Neuronal stem cell (in vitro differentiated cells): ENCODE measurements around the gene ELANE. TPM values are rescaled to one million over a fixed set of nuclear protein-coding genes. Genes with fewer than 3 reads are reported as not detected.

Experiments
- DNase-seq: peaks from one replicate; pipeline ENCODE4 v3.0.0-alpha.2; 2013; ENCODE audit warnings: low spot score
- H2AFZ ChIP-seq: one replicate; pipeline ENCODE4 v1.6.1; 2013; ENCODE audit warnings: mild to moderate bottlenecking, low read length, inconsistent platforms
- H2AK5ac ChIP-seq: 2 replicates; pipeline ENCODE4 v1.6.1; 2013; ENCODE audit warnings: low read depth, mild to moderate bottlenecking, inconsistent platforms, low read length, moderate library complexity, mixed read lengths
- H2BK120ac ChIP-seq: 2 replicates; pipeline ENCODE4 v1.6.1; 2013; ENCODE audit warnings: low read depth, mild to moderate bottlenecking, inconsistent platforms, low read length, moderate library complexity, mixed read lengths
- H2BK12ac ChIP-seq: one replicate; pipeline ENCODE4 v1.6.1; 2013; ENCODE audit warnings: low read length, inconsistent platforms
- H2BK15ac ChIP-seq: 2 replicates; pipeline ENCODE4 v1.6.1; 2013; ENCODE audit warnings: mild to moderate bottlenecking, low read length, inconsistent platforms, mixed read lengths
- H2BK5ac ChIP-seq: one replicate; pipeline ENCODE4 v1.6.1; 2013; ENCODE audit warnings: inconsistent platforms, mild to moderate bottlenecking, low read length, moderate library complexity
- H3K14ac ChIP-seq: one replicate; pipeline ENCODE4 v1.6.1; 2013; ENCODE audit warnings: low read length, inconsistent platforms
- H3K18ac ChIP-seq: 2 replicates; pipeline ENCODE4 v1.6.1; 2013; ENCODE audit warnings: low read length, inconsistent platforms
- H3K23ac ChIP-seq: 2 replicates; pipeline ENCODE4 v1.6.1; 2013; ENCODE audit warnings: low read depth, mild to moderate bottlenecking, mixed read lengths, low read length, inconsistent platforms; ENCODE audit not compliant: poor library complexity
- H3K27ac ChIP-seq: replicated peaks from 3 replicates; pipeline ENCODE4 v1.5.1; 2013; ENCODE audit warnings: low read length, inconsistent platforms
- H3K27me3 ChIP-seq, 3 experiments: 2 replicates each; pipeline ENCODE4 v1.6.1; 2013; ENCODE audit warnings: low read length in 3 of 3, mild to moderate bottlenecking in 2 of 3, inconsistent platforms in 1 of 3, low read depth in 1 of 3, mixed read lengths in 1 of 3, moderate library complexity in 1 of 3; ENCODE audit not compliant: control insufficient read depth in 3 of 3, insufficient read depth in 3 of 3
- H3K36me3 ChIP-seq, 2 donors: replicated peaks in 1 of 2; 2 replicates each; pipeline ENCODE4 v1.6.1; 2013; ENCODE audit warnings: low read length in 2 of 2; ENCODE audit not compliant: control insufficient read depth in 2 of 2, insufficient read depth in 2 of 2
- H3K4ac ChIP-seq: 2 replicates; pipeline ENCODE4 v1.6.1; 2013; ENCODE audit warnings: inconsistent platforms, mild to moderate bottlenecking, low read length, moderate library complexity
- H3K4me1 ChIP-seq, 2 donors: 1 replicate in 1 of 2; 2 replicates in 1 of 2; pipeline ENCODE4 v1.6.1; 2013; ENCODE audit warnings: low read length in 2 of 2, low read depth in 1 of 2; ENCODE audit not compliant: control insufficient read depth in 2 of 2, insufficient read depth in 1 of 2
- H3K4me2 ChIP-seq: one replicate; pipeline ENCODE4 v1.6.1; 2013; ENCODE audit warnings: mild to moderate bottlenecking, low read length, inconsistent platforms; ENCODE audit not compliant: insufficient read depth, poor library complexity, severe bottlenecking
- H3K4me3 ChIP-seq, 2 donors: 2 replicates each; pipeline ENCODE4 v1.5.1; 2013; ENCODE audit warnings: low read length in 2 of 2, mild to moderate bottlenecking in 2 of 2, inconsistent platforms in 1 of 2, moderate library complexity in 1 of 2
- H3K79me1 ChIP-seq: one replicate; pipeline ENCODE4 v1.6.1; 2013; ENCODE audit warnings: low read depth, mild to moderate bottlenecking, inconsistent platforms, low read length, moderate library complexity
- H3K9ac ChIP-seq: one replicate; pipeline ENCODE4 v1.6.1; 2013; ENCODE audit warnings: mild to moderate bottlenecking, low read depth, low read length, inconsistent platforms; ENCODE audit not compliant: poor library complexity
- H3K9me3 ChIP-seq, 2 donors: replicated peaks in 1 of 2; 2 replicates each; pipeline versions ENCODE3 to v1.6.1; 2013; ENCODE audit warnings: low read length in 2 of 2, mild to moderate bottlenecking in 2 of 2, inconsistent platforms in 1 of 2, low read depth in 1 of 2, mixed read lengths in 1 of 2, moderate library complexity in 1 of 2; ENCODE audit not compliant: control insufficient read depth in 2 of 2, insufficient read depth in 1 of 2
- H4K8ac ChIP-seq: one replicate; pipeline ENCODE4 v1.6.1; 2013; ENCODE audit warnings: low read depth, mild to moderate bottlenecking, inconsistent platforms, low read length, moderate library complexity
- H4K91ac ChIP-seq: one replicate; pipeline ENCODE4 v1.6.1; 2013; ENCODE audit warnings: low read length, low read depth, mild to moderate bottlenecking, inconsistent platforms; ENCODE audit not compliant: poor library complexity
- WGBS, 2 donors: extraction: QIAGEN DNeasy Blood & Tissue Kit; methylation state at CpG; one replicate each; pipeline ENCODE4 v1.1.7; 2013; ENCODE audit warnings: missing lambda C conversion rate in 2 of 2, mixed read lengths in 1 of 2; ENCODE audit not compliant: insufficient read length in 2 of 2, insufficient replicate concordance in 1 of 2; ENCODE audit errors: extremely low coverage in 2 of 2; 5-methylcytosine and 5-hydroxymethylcytosine counted together
- polyA plus RNA-seq, 2 experiments: library from polyadenylated mRNA; stranded (reverse); fragments of 200-250 nt; gene quantifications; one replicate each; pipeline ENCODE4 v1.2.3, GENCODE V29; 2013

ELANE gene
- polyA plus RNA-seq (2013, experiment 1 of 2): not detected
- polyA plus RNA-seq (2013, experiment 2 of 2): not detected

DNA sequence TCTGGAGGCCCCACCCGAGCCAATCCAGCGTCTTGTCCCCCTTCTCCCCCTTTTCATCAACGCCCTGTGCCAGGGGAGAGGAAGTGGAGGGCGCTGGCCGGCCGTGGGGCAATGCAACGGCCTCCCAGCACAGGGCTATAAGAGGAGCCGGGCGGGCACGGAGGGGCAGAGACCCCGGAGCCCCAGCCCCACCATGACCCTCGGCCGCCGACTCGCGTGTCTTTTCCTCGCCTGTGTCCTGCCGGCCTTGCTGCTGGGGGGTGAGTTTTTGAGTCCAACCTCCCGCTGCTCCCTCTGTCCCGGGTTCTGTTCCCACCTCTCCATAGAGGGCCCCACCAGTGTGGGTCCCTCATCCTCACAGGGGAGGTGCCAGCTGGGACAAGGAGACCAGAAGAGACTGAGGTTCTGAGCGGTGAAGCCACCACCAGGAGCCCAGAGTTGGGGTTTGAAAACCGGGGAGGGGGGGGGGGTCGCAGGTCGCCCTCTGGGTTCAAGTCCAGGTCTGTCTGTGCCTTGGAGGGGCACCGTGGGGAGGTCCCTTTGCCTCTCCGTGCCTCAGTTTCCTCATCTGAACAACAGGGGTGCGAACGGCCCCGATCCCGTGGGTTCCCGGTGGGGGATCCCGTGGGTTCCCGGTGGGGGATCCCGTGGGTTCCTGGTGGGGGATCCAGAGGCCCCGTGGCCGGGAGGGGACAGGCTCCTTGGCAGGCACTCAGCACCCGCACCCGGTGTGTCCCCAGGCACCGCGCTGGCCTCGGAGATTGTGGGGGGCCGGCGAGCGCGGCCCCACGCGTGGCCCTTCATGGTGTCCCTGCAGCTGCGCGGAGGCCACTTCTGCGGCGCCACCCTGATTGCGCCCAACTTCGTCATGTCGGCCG, at the start of gene ELANE:
ELANE (plus strand) TSS at position 168 of the 878 bp plus-strand sequence; CDS start at position 194, 26 bp downstream.
- no peak for DNase-seq
- Histone ChIP-seq H2BK15ac (peak within 1 kb of the TSS; percentile 58), H3K27ac (no peak within 1 kb of the TSS), H2AFZ (no peak within 1 kb of the TSS), H2AK5ac (peak within 1 kb of the TSS; percentile 90), H3K4me3 (no peak within 1 kb of the TSS), H3K9me3 (no peaks in the 10 kb centered on the region), H4K8ac (no peak within 1 kb of the TSS), H3K27me3 (peaks cover 0 to 12% (median 0%) of the 10 kb centered on the region in 3 experiments), H2BK12ac (peak within 1 kb of the TSS; percentile 41), H3K9ac (no peak within 1 kb of the TSS), H4K91ac (no peak within 1 kb of the TSS), H3K36me3 (no peaks in the 10 kb centered on the region), H2BK5ac (no peak within 1 kb of the TSS), H3K79me1 (no peaks in the 10 kb centered on the region), H3K4me2 (no peak within 1 kb of the TSS), H3K18ac (peak within 1 kb of the TSS; percentile 57), H3K4me1 (peaks cover 0 to 3% of the 10 kb centered on the region in 2 donors), H3K14ac (no peak within 1 kb of the TSS), H3K4ac (peak within 1 kb of the TSS; percentile 66), H3K23ac (no peak within 1 kb of the TSS), H2BK120ac (no peak within 1 kb of the TSS)
- no CpG with 5 or more reads among the region's 55 CpGs for WGBS, 2 donors

DNA sequence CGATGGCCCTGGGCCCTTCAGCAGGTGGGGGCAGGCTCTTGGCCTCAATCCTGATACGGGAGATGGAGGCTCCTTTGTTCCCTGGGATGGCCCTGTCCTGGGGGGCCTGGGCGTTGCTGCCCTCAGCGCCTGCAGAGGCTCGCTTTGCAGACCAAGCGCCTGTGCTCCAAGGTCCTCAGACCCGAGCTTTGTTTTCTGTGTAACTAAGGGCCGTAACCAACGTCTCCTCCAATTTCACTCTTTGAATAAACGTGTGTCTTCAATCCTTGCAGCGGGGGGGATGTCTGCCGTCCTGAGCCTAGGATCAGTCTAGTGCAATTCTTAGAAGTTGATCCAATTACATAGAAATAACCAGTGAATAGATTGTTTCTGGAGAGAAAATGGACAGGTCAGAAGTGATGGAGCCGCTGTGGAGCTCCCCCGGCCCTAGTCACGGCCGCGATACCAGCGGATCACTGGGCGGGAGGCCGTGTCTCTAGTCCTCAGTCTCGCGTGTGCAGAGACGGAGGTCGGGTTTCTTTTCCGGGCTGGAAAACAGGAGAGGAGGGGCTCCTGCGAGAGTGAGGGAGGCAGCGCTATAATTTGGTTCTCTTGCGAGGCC, 49.5 kb upstream of the ELANE start:
- H3K9ac ChIP-seq: peak overlapping the region; percentile 55
- H3K4me1 ChIP-seq: peaks cover 18 to 32% of the 10 kb centered on the region in 2 donors
- no peak overlapping the region for H2BK12ac ChIP-seq
- H3K4ac ChIP-seq: no peak overlapping the region
- H3K23ac ChIP-seq: peak overlapping the region; percentile 92
- no peak overlapping the region for H2BK5ac ChIP-seq
- no peak overlapping the region for H2AK5ac ChIP-seq
- peak overlapping the region; percentile 83 for H3K18ac ChIP-seq
- no peaks in the 10 kb centered on the region for H3K27me3 ChIP-seq
- no peak overlapping the region for H4K8ac ChIP-seq
- no peak for DNase-seq
- peak overlapping the region in 1 of 2 donors; percentile 28 for H3K4me3 ChIP-seq
- peak overlapping the region; percentile 37 for H3K27ac ChIP-seq
- H4K91ac ChIP-seq: peak overlapping the region; percentile 32
- no peak overlapping the region for H2BK120ac ChIP-seq
- H3K79me1 ChIP-seq: peaks cover 39% of the 10 kb centered on the region
- WGBS, 2 donors: no CpG with 5 or more reads among the region's 28 CpGs
- H3K36me3 ChIP-seq: peaks cover 68 to 95% of the 10 kb centered on the region in 2 donors
- no peaks in the 10 kb centered on the region for H3K9me3 ChIP-seq
- no peak overlapping the region for H2BK15ac ChIP-seq
- H3K14ac ChIP-seq: no peak overlapping the region
- H2AFZ ChIP-seq: no peak overlapping the region
- peak overlapping the region; percentile 24 for H3K4me2 ChIP-seq

DNA sequence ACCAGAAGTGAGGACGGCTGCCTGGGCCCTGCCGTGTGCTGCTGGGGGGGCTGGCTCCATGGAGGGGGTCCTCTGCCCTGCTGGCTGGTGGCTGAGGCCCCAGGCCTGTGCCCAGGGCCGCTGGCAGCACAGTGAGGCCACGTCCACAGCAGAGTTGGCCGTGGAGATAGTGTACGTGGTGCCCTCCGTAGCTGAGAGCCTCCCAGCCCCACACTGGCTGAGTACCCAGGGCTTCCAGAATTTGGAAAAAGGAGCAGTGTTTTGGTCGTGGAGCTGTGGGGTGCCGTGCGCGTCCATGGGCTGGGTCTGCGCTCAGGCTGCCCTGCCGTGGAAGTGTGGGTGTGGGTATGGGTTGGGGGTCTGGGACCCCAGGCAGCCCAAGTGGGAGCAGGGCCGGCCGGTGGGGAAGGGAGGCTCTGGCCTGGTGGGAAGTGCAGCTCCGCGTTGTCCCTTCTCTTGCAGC, 49.0 kb upstream of the ELANE start:
- H2BK120ac ChIP-seq: no peak overlapping the region
- peaks cover 72 to 100% of the 10 kb centered on the region in 2 donors for H3K36me3 ChIP-seq
- WGBS, 2 donors: no CpG with 5 or more reads among the region's 17 CpGs
- H3K4me1 ChIP-seq: peaks cover 18 to 32% of the 10 kb centered on the region in 2 donors
- DNase-seq: no peak
- no peak overlapping the region for H2BK5ac ChIP-seq
- H3K27me3 ChIP-seq: no peaks in the 10 kb centered on the region
- H4K8ac ChIP-seq: peak overlapping the region; percentile 56
- no peak overlapping the region for H2BK15ac ChIP-seq
- no peak overlapping the region for H2AFZ ChIP-seq
- H3K4ac ChIP-seq: no peak overlapping the region
- peak overlapping the region; percentile 32 for H4K91ac ChIP-seq
- no peak overlapping the region for H2AK5ac ChIP-seq
- no peak overlapping the region for H3K9ac ChIP-seq
- H3K23ac ChIP-seq: peak overlapping the region; percentile 92
- no peaks in the 10 kb centered on the region for H3K9me3 ChIP-seq
- H3K4me2 ChIP-seq: no peak overlapping the region
- no peak overlapping the region for H3K27ac ChIP-seq
- peak overlapping the region; percentile 30 for H2BK12ac ChIP-seq
- peaks cover 41% of the 10 kb centered on the region for H3K79me1 ChIP-seq
- peak overlapping the region; percentile 83 for H3K18ac ChIP-seq
- H3K4me3 ChIP-seq: peak overlapping the region in 1 of 2 donors; percentile 28
- peak overlapping the region; percentile 64 for H3K14ac ChIP-seq
